Activated B cell treated with CpG ODN at 0.5 μM for 24 hours (primary cell): ENCODE data around the gene TCF4. TPM values are rescaled to one million over a fixed set of nuclear protein-coding genes. Genes with fewer than 3 reads are reported as not detected.

ENCODE experiments used
- ATAC-seq: fragments of 200-7000 bp; cut with Tn5 transposase; one replicate; pipeline ENCODE4 v1.10.0; 2021; ENCODE audit warnings: low read depth, mild to moderate bottlenecking, moderate library complexity
- CTCF ChIA-PET: fragments of 350-600 bp; sonication (Branson Sonifier 250); formaldehyde crosslinking; loops from one replicate; lab custom pipeline; 2021; ENCODE audit warnings: antibody characterized with exemption; lab: Charles Lee
- POLR2A ChIA-PET: fragments of 350-600 bp; sonication (Branson Sonifier 250); formaldehyde crosslinking; loops from one replicate; lab custom pipeline; 2021; ENCODE audit warnings: antibody characterized with exemption; lab: Charles Lee
- DNase-seq: peaks from one replicate; pipeline ENCODE4 v3.0.0; 2022
- H3K27ac Mint-ChIP-seq: one replicate; pipeline ENCODE4 v1.8.0; 2020; ENCODE audit warnings: mixed read lengths
- H3K27me3 Mint-ChIP-seq: one replicate; pipeline ENCODE4 v1.8.0; 2021; ENCODE audit warnings: mixed read lengths
- H3K36me3 Mint-ChIP-seq: one replicate; pipeline ENCODE4 v1.8.0; 2021; ENCODE audit warnings: low read depth, mixed read lengths
- H3K4me1 Mint-ChIP-seq: one replicate; pipeline ENCODE4 v1.8.0; 2021; ENCODE audit warnings: mixed read lengths
- H3K4me3 Mint-ChIP-seq: one replicate; pipeline ENCODE4 v1.8.0; 2020; ENCODE audit warnings: mild to moderate bottlenecking, mixed read lengths
- H3K9me3 Mint-ChIP-seq: one replicate; pipeline ENCODE4 v1.8.0; 2020; ENCODE audit warnings: mixed read lengths
- intact Hi-C: fragments of 100-400 bp; cut with micrococcal nuclease; formaldehyde crosslinking; loops from one replicate; pipeline ENCODE4 v1.15.1; 2024
- total RNA-seq: library from RNA; stranded (reverse); gene quantifications from 2 replicates; pipeline ENCODE4 v1.2.3, GENCODE V29; 2022
- TF ChIP-seq, protein P1 (sequence below): fragments of 200-600 bp; IDR thresholded peaks from one replicate; pipeline ENCODE4 v1.8.0; 2022; ENCODE audit warnings: antibody characterized with exemption, mild to moderate bottlenecking

Gene TCF4
- total RNA-seq, 1 donor from 2014 or later, result 270 TPM

DNA sequence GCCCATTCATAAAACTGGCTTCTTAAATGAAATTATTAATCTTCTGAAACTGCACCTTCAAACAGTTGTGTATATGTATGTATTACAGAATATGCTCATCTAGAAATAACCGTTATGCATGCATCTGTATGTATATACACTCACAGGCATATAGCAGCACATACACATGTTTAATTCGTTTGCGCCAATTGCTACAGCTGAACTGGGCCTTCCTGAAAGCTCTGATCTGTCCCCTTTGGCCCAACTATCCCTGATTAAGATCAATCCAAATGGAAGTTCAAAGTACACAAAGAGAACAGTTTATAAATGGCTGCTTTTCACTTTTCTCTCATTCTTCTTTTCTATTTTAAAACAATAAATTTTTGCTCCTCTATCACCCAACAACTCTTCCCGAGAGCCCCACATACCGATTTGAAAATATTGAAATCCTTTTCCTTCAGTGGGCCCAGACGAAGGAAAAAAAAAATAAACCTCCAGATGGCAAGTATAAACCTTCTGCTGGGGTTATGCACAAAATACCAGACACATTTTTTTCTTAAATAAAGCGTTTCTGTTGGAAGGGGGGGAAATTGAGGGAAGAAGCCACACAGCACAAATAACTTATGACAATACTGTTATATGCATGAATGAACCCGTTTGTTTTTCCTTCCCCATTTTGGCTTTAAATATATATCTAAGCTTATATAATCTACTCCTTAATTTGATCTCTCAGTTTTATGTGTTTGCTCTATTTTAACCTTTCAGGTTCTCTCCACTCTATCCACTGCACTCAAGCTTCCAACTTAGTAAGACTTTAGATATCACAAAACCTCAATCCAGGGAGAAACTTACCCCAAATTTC, 267.3 kb downstream of the TCF4 start:
- TF ChIP-seq, protein P1, sequence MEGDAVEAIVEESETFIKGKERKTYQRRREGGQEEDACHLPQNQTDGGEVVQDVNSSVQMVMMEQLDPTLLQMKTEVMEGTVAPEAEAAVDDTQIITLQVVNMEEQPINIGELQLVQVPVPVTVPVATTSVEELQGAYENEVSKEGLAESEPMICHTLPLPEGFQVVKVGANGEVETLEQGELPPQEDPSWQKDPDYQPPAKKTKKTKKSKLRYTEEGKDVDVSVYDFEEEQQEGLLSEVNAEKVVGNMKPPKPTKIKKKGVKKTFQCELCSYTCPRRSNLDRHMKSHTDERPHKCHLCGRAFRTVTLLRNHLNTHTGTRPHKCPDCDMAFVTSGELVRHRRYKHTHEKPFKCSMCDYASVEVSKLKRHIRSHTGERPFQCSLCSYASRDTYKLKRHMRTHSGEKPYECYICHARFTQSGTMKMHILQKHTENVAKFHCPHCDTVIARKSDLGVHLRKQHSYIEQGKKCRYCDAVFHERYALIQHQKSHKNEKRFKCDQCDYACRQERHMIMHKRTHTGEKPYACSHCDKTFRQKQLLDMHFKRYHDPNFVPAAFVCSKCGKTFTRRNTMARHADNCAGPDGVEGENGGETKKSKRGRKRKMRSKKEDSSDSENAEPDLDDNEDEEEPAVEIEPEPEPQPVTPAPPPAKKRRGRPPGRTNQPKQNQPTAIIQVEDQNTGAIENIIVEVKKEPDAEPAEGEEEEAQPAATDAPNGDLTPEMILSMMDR, result no peak
- peaks cover 61% of the 10 kb centered on the region for H3K4me1 Mint-ChIP-seq
- H3K9me3 Mint-ChIP-seq, result no peaks in the 10 kb centered on the region
- intact Hi-C loops, result loop anchor here (1.0 to 5.0 kb wide), 14 partner anchors 8 to 1331 kb away; partner anchors contain the start of genes TCF4, TXNL1 and WDR7
- ATAC-seq, result no peak
- POLR2A ChIA-PET, result interaction anchor here (0.7 to 3.1 kb wide), 21 partner anchors 9 to 1330 kb away, joined by 3 to 48 read pairs (median 6); partner anchors contain the start of gene WDR7
- peaks cover 24% of the 10 kb centered on the region for H3K36me3 Mint-ChIP-seq
- peak overlapping the region; percentile 90 for H3K4me3 Mint-ChIP-seq
- CTCF ChIA-PET, result interaction anchor here (0.7 to 1.9 kb wide), 3 partner anchors 23 to 346 kb away, joined by 3 to 8 read pairs (median 3); no protein-coding TSS in a partner anchor
- H3K27ac Mint-ChIP-seq, result peak overlapping the region; percentile 92
- no peak for DNase-seq
- no peaks in the 10 kb centered on the region for H3K27me3 Mint-ChIP-seq

- ATAC-seq (no peak), DNase-seq (no peak)
- CTCF ChIA-PET, result interaction anchor here (0.6 to 1.5 kb wide), 3 partner anchors 9 to 88 kb away, joined by 3 read pairs; no protein-coding TSS in a partner anchor
- H3K4me1 Mint-ChIP-seq, result peaks cover 63% of the 10 kb centered on the region
- no peaks in the 10 kb centered on the region for H3K9me3 Mint-ChIP-seq
- H3K27me3 Mint-ChIP-seq, result no peaks in the 10 kb centered on the region
- intact Hi-C loops, result loop anchor here (2.0 to 5.0 kb wide), 9 partner anchors 13 to 1319 kb away; partner anchors contain the start of genes TCF4 and TXNL1
- peaks cover 29% of the 10 kb centered on the region for H3K36me3 Mint-ChIP-seq
- POLR2A ChIA-PET, result interaction anchor here (0.7 to 3.1 kb wide), 8 partner anchors 10 to 460 kb away, joined by 3 to 48 read pairs (median 5); no protein-coding TSS in a partner anchor
- H3K4me3 Mint-ChIP-seq, result peak overlapping the region; percentile 90
- H3K27ac Mint-ChIP-seq, result peak overlapping the region; percentile 92
- TF ChIP-seq, protein P1, result no peak
These were observed 268.4 kb downstream of the TCF4 start for GRCh38 chr18:55319459-55320193.

DNA sequence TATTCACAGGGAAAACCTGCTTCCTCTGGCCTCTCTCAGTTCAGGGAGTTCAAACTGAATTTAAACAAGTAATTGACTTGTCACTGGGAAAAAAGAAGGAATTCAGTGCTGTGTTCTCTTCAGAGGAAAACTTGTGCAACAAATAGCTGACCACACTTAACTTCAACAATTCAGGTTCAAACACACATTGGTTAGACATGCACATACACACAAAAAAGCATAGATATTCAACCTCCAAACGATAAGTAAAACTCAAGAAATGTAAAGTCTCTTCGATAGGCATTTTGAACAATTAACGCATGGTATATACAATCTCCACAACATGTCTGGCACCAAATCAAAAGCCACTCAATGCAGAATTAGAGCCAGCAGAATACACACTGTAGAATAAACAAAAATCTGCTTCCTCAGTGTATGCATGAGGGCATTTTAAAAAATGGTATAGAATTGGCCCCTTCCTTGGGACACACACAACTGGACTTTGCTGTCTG, 269.0 kb downstream of the TCF4 start:
- DNase-seq (no peak), ATAC-seq (no peak)
- intact Hi-C loops, result no loop called here
- TF ChIP-seq, protein P1, result no peak
- Mint-ChIP-seq H3K9me3 (no peaks in the 10 kb centered on the region), H3K4me1 (peaks cover 65% of the 10 kb centered on the region), H3K36me3 (peaks cover 31% of the 10 kb centered on the region), H3K27ac (peak overlapping the region; percentile 92), H3K4me3 (peak overlapping the region; percentile 90), H3K27me3 (no peaks in the 10 kb centered on the region)
- POLR2A ChIA-PET, result interaction anchor here (0.7 to 2.5 kb wide), 10 partner anchors 7 to 102 kb away, joined by 3 to 14 read pairs (median 4); no protein-coding TSS in a partner anchor
- CTCF ChIA-PET, result interaction anchor here (1.0 to 1.7 kb wide), 4 partner anchors 9 to 97 kb away, joined by 3 to 5 read pairs (median 4); no protein-coding TSS in a partner anchor

- intact Hi-C loops, result no loop called here
- no peaks in the 10 kb centered on the region for H3K27me3 Mint-ChIP-seq
- H3K4me1 Mint-ChIP-seq, result peaks cover 66% of the 10 kb centered on the region
- peak overlapping the region; percentile 92 for H3K27ac Mint-ChIP-seq
- CTCF ChIA-PET, result interaction anchor here (1.3 to 1.8 kb wide), 5 partner anchors 9 to 98 kb away, joined by 3 to 9 read pairs (median 5); no protein-coding TSS in a partner anchor
- peaks cover 40% of the 10 kb centered on the region for H3K36me3 Mint-ChIP-seq
- POLR2A ChIA-PET, result interaction anchor here (0.5 to 2.5 kb wide), 11 partner anchors 9 to 216 kb away, joined by 3 to 14 read pairs (median 6); no protein-coding TSS in a partner anchor
- TF ChIP-seq, protein P1, result no peak
- DNase-seq (no peak), ATAC-seq (no peak)
- peak overlapping the region; percentile 90 for H3K4me3 Mint-ChIP-seq
- H3K9me3 Mint-ChIP-seq, result no peaks in the 10 kb centered on the region
These were observed 270.1 kb downstream of the TCF4 start for GRCh38 chr18:55317864-55318263.
